GM19043 (cell line): ENCODE results near the gene ISL1.

Source experiments
- ATAC-seq: cut with Tn5 transposase; IDR thresholded peaks from one replicate; pipeline ENCODE4 v1.9.1; 2021; ENCODE audit warnings: low read depth; ENCODE audit not compliant: unreplicated experiment

Gene ISL1

GRCh38 chr5:51383131-51384121 is at the start of gene ISL1:
Gene ISL1, plus strand, starts transcription at chr5:51383448. Its CDS starts 224 bp downstream, at chr5:51383672.
- no peak for ATAC-seq

- no peak for ATAC-seq
These were observed 46.4 kb upstream of the ISL1 start for GRCh38 chr5:51336878-51337277.

- ATAC-seq = no peak
These were observed 38.1 kb upstream of the ISL1 start for GRCh38 chr5:51345106-51345505.

- no peak for ATAC-seq
These were observed 36.1 kb upstream of the ISL1 start for GRCh38 chr5:51347157-51347556.

GRCh38 chr5:51347704-51348103 is 35.5 kb upstream of the ISL1 start:
- ATAC-seq = no peak

GRCh38 chr5:51371052-51371451 is 12.2 kb upstream of the ISL1 start:
- ATAC-seq = no peak

GRCh38 chr5:51373880-51374523 is 9.2 kb upstream of the ISL1 start:
- ATAC-seq = no peak

- ATAC-seq = no peak
These were observed 8.2 kb upstream of the ISL1 start for GRCh38 chr5:51375084-51375483.

GRCh38 chr5:51376509-51376908 is 6.7 kb upstream of the ISL1 start:
- ATAC-seq = no peak

GRCh38 chr5:51377151-51378060 is 5.8 kb upstream of the ISL1 start:
- no peak for ATAC-seq

- ATAC-seq = no peak
These were observed 5.2 kb upstream of the ISL1 start for GRCh38 chr5:51378061-51378409.

- ATAC-seq = no peak
These were observed 4.6 kb upstream of the ISL1 start for GRCh38 chr5:51378448-51379330.

GRCh38 chr5:51379331-51379700 is 3.9 kb upstream of the ISL1 start:
- no peak for ATAC-seq

GRCh38 chr5:51380603-51381207 is 2.5 kb upstream of the ISL1 start:
- ATAC-seq = no peak

- no peak for ATAC-seq
These were observed 1.3 kb upstream of the ISL1 start for GRCh38 chr5:51381761-51382474.

GRCh38 chr5:51382521-51383130 is 622 bp upstream of the ISL1 start:
- ATAC-seq = no peak

GRCh38 chr5:51384281-51384840 is 1.1 kb downstream of the ISL1 start:
- ATAC-seq = no peak

- ATAC-seq = no peak
These were observed 2.0 kb downstream of the ISL1 start for GRCh38 chr5:51385216-51385615.
